KOPT-K1 (cell line): Measurements from ENCODE around the gene CBX8.

Experiments
- H3K27ac ChIP-seq: fragments of 200-600 bp; sonication (generic); 2 replicates; pipeline ENCODE4 v1.5.1; 2016; ENCODE audit warnings: antibody characterized with exemption, mild to moderate bottlenecking, low read depth, low read length; ENCODE audit not compliant: poor library complexity, severe bottlenecking
- H3K36me3 ChIP-seq: fragments of 200-600 bp; sonication (generic); 2 replicates; pipeline ENCODE4 v1.5.1; 2017; ENCODE audit warnings: antibody characterized with exemption, mild to moderate bottlenecking, low read length, moderate library complexity; ENCODE audit not compliant: insufficient read depth
- H3K9me3 ChIP-seq: fragments of 200-600 bp; sonication (generic); 2 replicates; pipeline ENCODE4 v1.5.1; 2017; ENCODE audit warnings: antibody characterized with exemption, low read length, mild to moderate bottlenecking; ENCODE audit not compliant: insufficient read depth, poor library complexity, severe bottlenecking

The CBX8 gene

GRCh38 chr17:79814974-79815835, 18.3 kb upstream of the CBX8 start:
- Histone ChIP-seq H3K9me3 (no peaks in the 10 kb centered on the region), H3K36me3 (no peaks in the 10 kb centered on the region), H3K27ac (no peak overlapping the region)

- H3K36me3 ChIP-seq = no peaks in the 10 kb centered on the region
- no peaks in the 10 kb centered on the region for H3K9me3 ChIP-seq
- no peak overlapping the region for H3K27ac ChIP-seq
Measured at GRCh38 chr17:79814127-79814973, 17.5 kb upstream of the CBX8 start.

GRCh38 chr17:79813297-79814126, 16.6 kb upstream of the CBX8 start:
- Histone ChIP-seq H3K27ac (peak overlapping the region; percentile 45), H3K36me3 (no peaks in the 10 kb centered on the region), H3K9me3 (no peaks in the 10 kb centered on the region)

GRCh38 chr17:79812353-79813258, 15.7 kb upstream of the CBX8 start:
- H3K9me3 ChIP-seq = no peaks in the 10 kb centered on the region
- H3K36me3 ChIP-seq = no peaks in the 10 kb centered on the region
- H3K27ac ChIP-seq = peak overlapping the region; percentile 45

- H3K27ac ChIP-seq = no peak overlapping the region
- H3K36me3 ChIP-seq = no peaks in the 10 kb centered on the region
- no peaks in the 10 kb centered on the region for H3K9me3 ChIP-seq
Measured at GRCh38 chr17:79811868-79812352, 15.0 kb upstream of the CBX8 start.

- Histone ChIP-seq H3K36me3 (no peaks in the 10 kb centered on the region), H3K9me3 (no peaks in the 10 kb centered on the region), H3K27ac (no peak overlapping the region)
Measured at GRCh38 chr17:79811011-79811867, 14.4 kb upstream of the CBX8 start.

- Histone ChIP-seq H3K9me3 (no peaks in the 10 kb centered on the region), H3K27ac (no peak overlapping the region), H3K36me3 (no peaks in the 10 kb centered on the region)
Measured at GRCh38 chr17:79810130-79811010, 13.5 kb upstream of the CBX8 start.

- H3K27ac ChIP-seq = no peak overlapping the region
- no peaks in the 10 kb centered on the region for H3K9me3 ChIP-seq
- H3K36me3 ChIP-seq = no peaks in the 10 kb centered on the region
Measured at GRCh38 chr17:79809530-79810129, 12.8 kb upstream of the CBX8 start.

GRCh38 chr17:79808763-79809529, 12.1 kb upstream of the CBX8 start:
- Histone ChIP-seq H3K27ac (no peak overlapping the region), H3K36me3 (no peaks in the 10 kb centered on the region), H3K9me3 (no peaks in the 10 kb centered on the region)

GRCh38 chr17:79806863-79807720, 10.2 kb upstream of the CBX8 start:
- Histone ChIP-seq H3K9me3 (no peaks in the 10 kb centered on the region), H3K27ac (no peak overlapping the region), H3K36me3 (no peaks in the 10 kb centered on the region)

- no peaks in the 10 kb centered on the region for H3K9me3 ChIP-seq
- H3K27ac ChIP-seq = no peak overlapping the region
- no peaks in the 10 kb centered on the region for H3K36me3 ChIP-seq
Measured at GRCh38 chr17:79806446-79806760, 9.5 kb upstream of the CBX8 start.
